Stimulated activated CD8-positive, alpha-beta memory T cell treated with anti-CD3 and anti-CD28 coated beads, Interleukin-15, amount 100 ng/mL, for 48 hours (primary cell): ENCODE data around the gene PRPF8.

Source experiments
- DNase-seq, 2 donors: peaks; one replicate each; pipeline ENCODE4 v3.0.0-alpha.2; 2020; ENCODE audit warnings: low read depth in 2 of 2

The PRPF8 gene

DNA sequence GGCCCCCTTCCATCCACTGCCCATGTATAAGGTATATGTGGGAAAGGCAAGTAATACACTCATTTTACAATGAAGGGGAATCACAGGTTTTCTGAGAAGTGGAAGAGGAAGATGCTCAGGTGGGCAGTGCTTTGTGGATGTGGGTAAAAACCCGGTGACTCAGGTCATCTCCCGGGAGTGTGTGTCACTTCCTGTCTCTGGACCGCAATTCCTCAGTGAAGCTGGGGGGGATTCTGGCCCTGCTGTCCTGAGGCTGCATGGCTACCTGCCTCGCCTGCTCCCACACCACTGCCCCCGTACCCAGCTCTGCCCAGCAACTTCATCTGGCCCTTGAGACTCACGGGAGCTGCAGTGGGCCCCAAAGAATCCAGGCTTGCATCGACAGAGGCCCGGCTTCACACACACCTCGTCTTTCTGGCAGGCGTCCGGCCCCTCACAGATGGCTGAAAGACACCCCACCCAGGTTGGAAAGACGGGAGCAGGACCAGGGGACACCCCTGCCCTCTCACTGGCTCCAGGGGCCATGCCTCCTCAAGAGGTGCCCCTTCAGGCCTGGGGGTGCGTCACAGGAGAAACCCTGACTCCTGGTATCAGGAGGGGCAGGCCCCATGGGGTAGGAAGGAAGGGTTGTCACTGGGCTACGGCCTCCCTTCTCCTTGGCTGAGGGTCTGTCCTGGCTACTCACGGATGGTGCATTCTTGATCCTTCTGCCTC, 40.0 kb downstream of the PRPF8 start:
- DNase-seq: peak; percentile 41 to 54

GRCh38 chr17:1643999-1644492, 40.6 kb downstream of the PRPF8 start:
- no peak for DNase-seq

GRCh38 chr17:1643293-1643998, 41.2 kb downstream of the PRPF8 start:
- DNase-seq: no peak

GRCh38 chr17:1641065-1641403, 43.6 kb downstream of the PRPF8 start:
- DNase-seq: no peak

DNA sequence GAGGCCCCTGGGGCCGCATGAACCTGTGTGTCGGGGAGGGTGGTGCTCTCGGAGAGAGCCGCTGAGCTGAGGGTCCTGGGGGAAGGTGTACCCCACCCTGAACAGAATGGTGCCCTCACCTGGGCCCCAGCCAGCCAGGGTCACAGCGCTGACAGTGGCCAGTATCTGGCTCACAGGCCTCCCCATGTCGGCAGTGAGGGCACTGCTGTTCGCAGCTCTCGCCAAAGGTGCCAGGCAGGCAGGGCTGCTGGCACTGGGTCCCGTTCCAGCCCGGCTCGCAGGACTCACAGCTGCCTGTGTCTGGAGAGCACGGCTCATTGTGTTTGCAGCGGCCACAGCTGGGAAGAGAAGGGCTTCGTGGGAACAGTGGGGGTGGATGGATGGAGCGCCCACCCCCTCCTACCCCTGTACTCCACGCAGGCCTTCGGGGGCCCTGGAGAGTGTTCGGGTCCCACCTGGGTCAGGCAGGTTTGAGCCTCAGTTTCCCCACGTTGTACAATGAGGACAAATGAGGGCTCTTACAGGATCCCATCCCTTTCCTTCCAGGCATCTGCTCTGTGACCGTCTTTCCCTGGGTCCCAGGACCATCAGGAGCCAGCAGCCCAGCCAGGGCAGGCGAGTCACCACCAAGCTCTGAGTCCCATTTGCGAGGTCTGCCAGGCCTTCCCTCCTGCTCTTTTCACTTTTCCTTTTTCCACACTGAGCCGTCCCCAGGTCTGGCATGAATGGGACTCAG, 44.2 kb downstream of the PRPF8 start:
- no peak for DNase-seq

- DNase-seq: no peak
These were observed 45.0 kb downstream of the PRPF8 start for GRCh38 chr17:1639549-1640180.

GRCh38 chr17:1638624-1639300, 45.9 kb downstream of the PRPF8 start:
- DNase-seq: no peak

DNA sequence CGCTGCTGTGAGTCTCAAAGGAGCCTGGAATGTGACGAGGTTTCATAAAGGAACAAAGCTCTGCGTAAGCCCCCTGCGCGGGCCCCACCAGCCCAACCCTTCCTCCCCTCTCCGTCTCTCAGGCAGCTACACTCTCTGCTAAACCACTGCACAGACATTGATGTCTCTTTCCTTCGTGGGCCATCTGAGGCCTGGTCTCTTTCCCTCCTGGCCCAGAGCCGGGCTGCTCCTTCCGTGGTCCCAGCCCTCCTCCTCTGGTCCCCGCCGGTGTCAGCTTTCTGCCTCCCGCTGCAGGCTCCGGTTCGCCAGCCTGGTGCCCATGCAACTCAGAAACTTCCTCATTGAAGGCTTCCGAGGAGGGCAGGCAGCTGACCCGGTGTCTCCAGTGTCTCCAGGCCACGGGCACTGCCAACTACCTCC, 46.5 kb downstream of the PRPF8 start:
- DNase-seq: no peak

- no peak for DNase-seq
These were observed 47.9 kb downstream of the PRPF8 start for GRCh38 chr17:1636732-1637285.

GRCh38 chr17:1635675-1636465, 48.8 kb downstream of the PRPF8 start:
- no peak for DNase-seq

DNA sequence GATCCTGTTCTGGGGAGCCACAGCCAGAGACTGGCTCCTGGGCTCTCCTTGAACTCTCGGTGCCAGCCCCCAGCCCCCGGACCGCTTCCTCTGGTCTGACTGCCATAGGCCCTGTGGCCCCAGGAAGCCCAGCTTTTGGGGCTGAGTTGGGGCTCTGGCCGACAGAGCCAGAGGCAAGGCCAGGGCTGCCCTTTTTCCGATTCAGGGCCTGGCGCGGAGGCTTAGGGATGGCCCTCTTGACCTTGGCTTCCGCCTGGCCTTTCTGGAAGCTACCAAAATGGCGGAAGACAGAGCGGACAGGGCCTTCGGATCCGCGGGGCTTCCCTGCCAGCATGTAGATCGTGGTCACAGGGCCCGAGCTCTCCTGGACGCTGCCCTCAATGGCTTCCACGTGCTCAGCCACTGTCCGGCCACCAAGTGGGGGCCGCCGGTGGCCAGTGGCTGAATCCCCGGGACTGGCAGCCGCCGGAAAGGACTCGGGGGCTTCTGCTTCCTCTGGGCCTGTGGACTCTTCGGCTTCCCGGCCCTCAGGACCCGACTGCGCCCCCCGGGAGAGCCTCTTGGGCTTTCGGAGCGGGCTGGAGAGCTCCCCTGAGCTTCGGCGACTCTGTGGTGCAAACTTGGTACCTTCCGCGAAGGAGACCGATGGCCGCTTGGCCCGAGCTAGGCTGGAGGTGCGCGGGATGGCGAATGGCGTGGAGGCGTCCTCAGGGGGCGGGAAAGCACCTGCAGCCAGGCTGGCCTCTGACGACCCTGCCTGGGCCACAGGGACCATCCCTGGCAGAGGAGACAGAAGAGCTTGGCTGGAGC, 49.6 kb downstream of the PRPF8 start:
- DNase-seq: no peak

- DNase-seq: no peak
These were observed 54.0 kb downstream of the PRPF8 start for GRCh38 chr17:1630662-1631061.

DNA sequence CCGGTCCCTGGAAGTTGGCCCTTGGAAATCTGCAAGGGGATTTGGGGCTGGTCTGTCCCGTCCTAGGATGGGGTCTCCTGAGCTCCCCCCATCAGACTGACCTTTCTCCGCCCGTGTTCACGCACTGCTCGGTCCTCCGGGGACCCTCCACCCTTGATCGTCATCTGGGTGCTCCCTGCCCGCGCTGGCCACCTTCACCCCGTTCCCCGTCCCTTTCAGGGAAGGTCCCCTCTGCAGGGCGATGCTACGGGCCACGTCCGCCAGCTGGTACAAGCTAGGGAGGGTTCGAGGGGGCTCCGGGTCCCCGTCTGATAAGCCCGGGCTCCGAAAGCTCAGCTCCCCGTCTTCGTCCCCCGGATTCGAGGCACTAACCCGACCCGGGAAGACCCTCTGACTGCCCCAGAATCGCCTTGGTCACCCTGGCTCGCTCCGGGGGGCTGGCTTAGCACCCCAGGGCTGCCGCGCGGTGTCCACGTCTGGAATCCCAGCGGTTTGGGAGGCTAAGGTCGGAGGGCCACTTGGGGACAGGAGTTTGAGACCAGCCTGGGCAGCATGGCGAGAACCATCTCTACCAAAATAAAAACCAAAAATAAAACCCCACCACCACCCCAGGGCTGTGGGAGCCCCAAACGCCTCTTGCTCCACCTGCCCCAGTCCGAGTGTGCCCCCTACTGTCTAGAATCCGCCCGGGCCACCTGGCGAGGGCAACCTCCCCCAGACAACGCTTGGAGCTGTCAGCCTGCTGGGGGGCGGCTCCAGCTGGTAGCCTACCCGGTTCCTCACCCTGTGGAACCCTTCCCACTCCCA, 55.0 kb downstream of the PRPF8 start:
- peak; percentile 72 to 78 for DNase-seq

GRCh38 chr17:1628856-1629503, 55.7 kb downstream of the PRPF8 start:
- peak; percentile 84 to 86 for DNase-seq

DNA sequence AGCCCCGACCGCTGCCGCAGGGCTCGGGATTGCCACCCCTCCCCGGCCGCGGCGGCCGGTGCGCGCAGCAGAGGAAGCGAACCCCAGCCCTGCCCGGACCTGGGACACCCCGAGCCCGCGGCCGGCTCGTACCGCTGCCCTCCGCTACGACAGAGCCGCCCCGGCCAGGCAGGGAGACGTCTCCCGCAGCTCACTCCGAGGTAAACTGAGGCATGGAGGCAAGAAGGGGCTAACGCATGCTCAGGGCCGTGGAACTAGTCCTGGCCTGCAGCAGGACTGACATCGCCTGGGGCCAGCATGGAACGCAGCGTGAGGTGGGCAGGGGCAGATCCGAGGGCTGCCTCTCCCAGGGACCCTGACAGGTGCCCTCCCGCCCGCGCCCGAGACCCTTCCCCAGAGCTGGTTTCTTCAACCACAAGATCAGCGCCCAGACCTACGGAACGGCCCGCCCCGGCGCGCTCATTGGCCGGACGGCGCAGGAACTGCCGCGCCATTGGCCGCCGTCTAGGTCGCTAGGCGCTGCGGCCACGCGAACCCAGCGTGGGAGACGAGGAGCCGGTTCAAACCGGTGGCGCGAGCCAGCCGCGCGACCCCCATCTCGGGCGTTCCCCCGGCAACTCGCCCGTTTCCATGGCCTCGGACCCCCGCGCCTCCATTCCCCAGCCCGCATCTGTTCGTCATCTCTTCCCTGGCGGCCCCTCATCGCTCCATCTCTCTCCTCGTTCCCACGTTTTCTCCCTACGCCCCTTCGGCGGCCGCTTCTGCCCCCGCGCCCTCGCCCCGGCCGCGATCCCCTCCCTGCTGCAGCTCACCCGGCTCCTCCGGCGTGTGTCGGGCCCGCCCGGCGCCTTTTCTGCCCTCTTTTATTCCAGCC, 56.4 kb downstream of the PRPF8 start, which contains the start of gene SLC43A2:
Gene SLC43A2 (minus strand): TSS at position 853 of the 874 bp plus-strand sequence. CDS start 960 bp downstream, outside the sequence.
- peak; percentile 71 to 74 for DNase-seq

DNA sequence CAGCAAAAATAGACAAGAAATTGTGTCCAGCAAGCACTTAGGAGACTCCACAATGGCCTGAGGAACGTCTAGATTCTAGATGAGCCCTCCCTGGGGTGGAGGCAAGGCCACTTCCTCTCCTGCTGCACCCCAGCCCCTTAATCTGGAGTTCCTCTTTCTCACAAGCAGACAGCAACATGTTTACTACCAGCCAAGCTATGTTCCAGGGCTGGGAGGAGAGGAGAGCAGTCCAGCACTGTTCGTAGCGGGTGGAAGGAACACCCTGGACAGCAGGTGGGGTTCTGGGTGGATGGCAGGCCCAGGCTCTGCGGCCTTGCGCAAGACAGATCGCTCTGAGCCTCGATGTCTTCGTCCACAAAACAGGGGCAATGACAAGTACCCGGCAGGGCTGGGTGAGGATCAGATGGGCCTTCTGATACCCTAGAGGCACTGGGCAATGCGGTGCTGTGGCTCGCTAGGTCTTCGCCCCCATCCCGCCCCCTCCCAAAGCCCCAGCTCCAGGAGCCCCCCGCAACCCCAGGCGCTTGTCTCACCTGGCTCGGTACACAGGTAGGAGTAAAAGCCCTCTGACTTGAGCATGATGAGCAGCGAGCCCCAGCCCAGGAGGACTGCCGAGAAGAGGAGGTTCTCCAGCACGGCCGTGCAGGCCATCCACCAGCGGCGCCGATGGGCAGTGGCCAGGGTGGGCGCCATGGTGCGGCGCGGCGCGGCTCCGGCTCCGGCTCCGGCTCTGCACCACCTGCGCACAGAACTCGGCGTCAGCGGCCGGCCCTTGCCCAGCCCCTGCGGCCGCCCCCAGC, 57.3 kb downstream of the PRPF8 start:
- DNase-seq: no peak
